HCT116 (cell line): ENCODE data around the gene RFX2. TPM values are rescaled to one million over a fixed set of nuclear protein-coding genes. Genes with fewer than 3 reads are reported as not detected.

Experiments
- ATAC-seq: fragments of 200-7000 bp; cut with Tn5 transposase; 2 replicates; pipeline ENCODE4 v1.9.1; 2020; ENCODE audit warnings: mild to moderate bottlenecking, moderate library complexity
- BruUV-seq: library from RNA; stranded (reverse); fragments of 400-500 nt; replicated peaks from 2 replicates; lab custom pipeline; 2021; lab: Mats Ljungman, UMichigan
- CTCF ChIA-PET: fragments of 300-600 bp; sonication (Branson Sonifier 250); formaldehyde crosslinking; loops from one replicate; lab custom pipeline; 2021; ENCODE audit warnings: antibody characterized with exemption; lab: Charles Lee
- POLR2A ChIA-PET: fragments of 300-600, 350-600 bp; sonication (Branson Sonifier 250); formaldehyde crosslinking; loops from one replicate; lab custom pipeline; 2021; ENCODE audit warnings: antibody characterized with exemption; lab: Charles Lee
- RAD21 ChIA-PET, 2 experiments: fragments of 300-600 bp; sonication (Branson Sonifier 250); formaldehyde crosslinking; loops; one replicate each; lab custom pipeline; 2023; ENCODE audit warnings: low total read pairs in 2 of 2; ENCODE audit not compliant: uncharacterized antibody in 2 of 2, unreplicated experiment in 2 of 2, low non-redundant PET in 1 of 2; lab: Charles Lee
- DNase-seq: peaks from one replicate; pipeline ENCODE4 v3.0.0-alpha.2; 2010; ENCODE audit warnings: low read depth, low spot score
- H2AFZ ChIP-seq: fragments of 200-600 bp; shearing (Covaris generic), sonication (generic); 2 replicates; pipeline ENCODE4 v1.6.1; 2017; ENCODE audit warnings: low read depth, mixed run types, mixed read lengths, antibody characterized with exemption, low read length; ENCODE audit not compliant: poor library complexity, severe bottlenecking
- H3K27ac ChIP-seq: 2 replicates; pipeline ENCODE4 v1.5.1; 2012; ENCODE audit warnings: low read depth, low read length
- H3K27me3 ChIP-seq: fragments of 200-600 bp; sonication (generic); 2 replicates; pipeline ENCODE4 v1.6.1; 2016; ENCODE audit warnings: mixed run types, low read length, mixed read lengths; ENCODE audit not compliant: insufficient read depth
- H3K36me3 ChIP-seq, 2 experiments: fragments of 200-500 bp in 1 of 2; fragments of 200-600 bp in 1 of 2; sonication (Bioruptor generic) in 1 of 2; sonication (generic) in 1 of 2; 2 replicates each; pipeline versions ENCODE4 v1.5.1 to v1.6.1; 2014 to 2016; ENCODE audit warnings: low read length in 2 of 2, inconsistent platforms in 1 of 2, mixed read lengths in 1 of 2, mixed run types in 1 of 2; ENCODE audit not compliant: insufficient read depth in 2 of 2, control insufficient read depth in 1 of 2
- H3K4me1 ChIP-seq, 2 experiments: fragments of 200-600 bp in 1 of 2; sonication (generic) in 1 of 2; 2 replicates each; pipeline versions ENCODE4 v1.5.1 to v1.6.1; 2012 to 2017; ENCODE audit warnings: low read length in 2 of 2, inconsistent platforms in 1 of 2, mild to moderate bottlenecking in 1 of 2, mixed read lengths in 1 of 2, mixed run types in 1 of 2, moderate library complexity in 1 of 2; ENCODE audit not compliant: insufficient read depth in 2 of 2, control insufficient read depth in 1 of 2
- H3K4me2 ChIP-seq: fragments of 200-600 bp; sonication (generic); 2 replicates; pipeline ENCODE4 v1.6.1; 2017; ENCODE audit warnings: mixed run types, low read length, mixed read lengths
- H3K4me3 ChIP-seq, 2 experiments: fragments of 200-600 bp in 1 of 2; sonication (generic) in 1 of 2; replicated peaks in 1 of 2; 2 replicates each; pipeline ENCODE4 v1.5.1; 2011 to 2016; ENCODE audit warnings: low read length in 2 of 2, control low read depth in 1 of 2, low read depth in 1 of 2, mild to moderate bottlenecking in 1 of 2, mixed read lengths in 1 of 2, mixed run types in 1 of 2
- H3K79me2 ChIP-seq: fragments of 200-600 bp; sonication (generic); 2 replicates; pipeline ENCODE4 v1.6.1; 2017; ENCODE audit warnings: mild to moderate bottlenecking, mixed run types, low read length, moderate library complexity, mixed read lengths; ENCODE audit not compliant: insufficient read depth
- H3K9ac ChIP-seq: fragments of 200-600 bp; sonication (generic); 2 replicates; pipeline ENCODE4 v1.6.1; 2016; ENCODE audit warnings: low read length, mixed read lengths
- H3K9me2 ChIP-seq: fragments of 200-600 bp; sonication (generic), shearing (Covaris generic); 2 replicates; pipeline ENCODE4 v1.6.1; 2017; ENCODE audit warnings: mixed run types, mild to moderate bottlenecking, moderate library complexity; ENCODE audit not compliant: insufficient read depth
- H3K9me3 ChIP-seq, 2 experiments: fragments of 200-500 bp in 1 of 2; fragments of 200-600 bp in 1 of 2; sonication (Bioruptor generic) in 1 of 2; sonication (generic) in 1 of 2; 2 replicates each; pipeline ENCODE4 v1.6.1; 2014 to 2017; ENCODE audit warnings: low read length in 2 of 2, mixed read lengths in 2 of 2, inconsistent platforms in 1 of 2, low read depth in 1 of 2, mild to moderate bottlenecking in 1 of 2, mixed run types in 1 of 2, moderate library complexity in 1 of 2; ENCODE audit not compliant: control insufficient read depth in 1 of 2, insufficient read depth in 1 of 2
- H4K20me1 ChIP-seq: fragments of 200-600 bp; sonication (generic), shearing (Covaris generic); 2 replicates; pipeline ENCODE4 v1.6.1; 2017; ENCODE audit warnings: mixed run types, mild to moderate bottlenecking, moderate library complexity; ENCODE audit not compliant: insufficient read depth
- CEBPB ChIP-seq: IDR thresholded peaks from 2 replicates; pipeline ENCODE4 v1.6.1; 2012; ENCODE audit warnings: low read depth
- ELF1 ChIP-seq: IDR thresholded peaks from 2 replicates; pipeline ENCODE4 v1.6.1; 2012; ENCODE audit warnings: low read depth, borderline replicate concordance
- EZH2phosphoT487 ChIP-seq: fragments of 200-600 bp; IDR thresholded peaks from 2 replicates; pipeline ENCODE4 v1.6.1; 2018; ENCODE audit warnings: antibody characterized with exemption, borderline replicate concordance
- SP1 ChIP-seq: IDR thresholded peaks from 2 replicates; pipeline ENCODE4 v1.6.1; 2012; ENCODE audit warnings: low read depth
- ZNF274 ChIP-seq: fragments of 200-500 bp; sonication (Bioruptor generic); IDR thresholded peaks from 2 replicates; pipeline ENCODE4 v1.6.1; 2014; ENCODE audit warnings: mild to moderate bottlenecking, low read depth, low read length, inconsistent platforms
- intact Hi-C: fragments of 100-400 bp; cut with micrococcal nuclease; formaldehyde crosslinking; loops from 2 replicates; pipeline ENCODE4 v1.10.0; 2022
- total RNA-seq: library from RNA; stranded (reverse); gene quantifications from one replicate; pipeline ENCODE4 v1.2.1, GENCODE V29; 2021; ENCODE audit not compliant: unreplicated experiment
- TF ChIP-seq, protein P1 (sequence below): IDR thresholded peaks from 2 replicates; pipeline ENCODE4 v1.6.1; 2012
- TF ChIP-seq, protein P2 (sequence below): IDR thresholded peaks from 2 replicates; pipeline ENCODE4 v1.6.1; 2011; ENCODE audit warnings: mild to moderate bottlenecking, low read length, moderate library complexity; ENCODE audit not compliant: insufficient replicate concordance; ENCODE audit errors: extremely low read depth
- TF ChIP-seq, protein P3 (sequence below): IDR thresholded peaks from 2 replicates; pipeline ENCODE4 v1.6.1; 2012

The RFX2 gene
- total RNA-seq, 1 experiment from 2014 or later: 13.7 TPM

DNA sequence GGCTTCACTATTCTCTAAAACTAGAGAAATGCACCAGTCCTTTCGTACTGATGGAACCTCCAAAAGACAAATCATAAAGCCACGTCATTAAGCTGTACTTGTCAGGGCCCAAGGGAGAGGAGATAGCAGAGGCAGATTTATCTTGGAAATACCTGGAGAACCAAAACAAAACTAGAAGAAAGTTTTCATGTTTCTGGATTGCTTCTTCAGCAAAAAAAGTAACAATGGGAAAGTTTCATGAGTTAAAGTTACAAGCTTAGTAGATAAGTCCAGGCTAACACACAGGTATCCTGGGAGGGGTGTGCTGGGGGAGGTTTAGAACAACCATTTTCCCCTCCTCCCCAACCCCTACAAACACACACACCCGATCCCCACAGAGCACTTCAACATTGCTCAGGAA is 154.0 kb downstream of the RFX2 start (continued):
- TF ChIP-seq, protein P1, sequence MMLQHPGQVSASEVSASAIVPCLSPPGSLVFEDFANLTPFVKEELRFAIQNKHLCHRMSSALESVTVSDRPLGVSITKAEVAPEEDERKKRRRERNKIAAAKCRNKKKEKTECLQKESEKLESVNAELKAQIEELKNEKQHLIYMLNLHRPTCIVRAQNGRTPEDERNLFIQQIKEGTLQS: no peak
- no peak for TF ChIP-seq ELF1
- TF ChIP-seq EZH2phosphoT487: no peak
- TF ChIP-seq, protein P2, sequence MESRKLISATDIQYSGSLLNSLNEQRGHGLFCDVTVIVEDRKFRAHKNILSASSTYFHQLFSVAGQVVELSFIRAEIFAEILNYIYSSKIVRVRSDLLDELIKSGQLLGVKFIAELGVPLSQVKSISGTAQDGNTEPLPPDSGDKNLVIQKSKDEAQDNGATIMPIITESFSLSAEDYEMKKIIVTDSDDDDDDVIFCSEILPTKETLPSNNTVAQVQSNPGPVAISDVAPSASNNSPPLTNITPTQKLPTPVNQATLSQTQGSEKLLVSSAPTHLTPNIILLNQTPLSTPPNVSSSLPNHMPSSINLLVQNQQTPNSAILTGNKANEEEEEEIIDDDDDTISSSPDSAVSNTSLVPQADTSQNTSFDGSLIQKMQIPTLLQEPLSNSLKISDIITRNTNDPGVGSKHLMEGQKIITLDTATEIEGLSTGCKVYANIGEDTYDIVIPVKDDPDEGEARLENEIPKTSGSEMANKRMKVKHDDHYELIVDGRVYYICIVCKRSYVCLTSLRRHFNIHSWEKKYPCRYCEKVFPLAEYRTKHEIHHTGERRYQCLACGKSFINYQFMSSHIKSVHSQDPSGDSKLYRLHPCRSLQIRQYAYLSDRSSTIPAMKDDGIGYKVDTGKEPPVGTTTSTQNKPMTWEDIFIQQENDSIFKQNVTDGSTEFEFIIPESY: no peak
- TF ChIP-seq, protein P3, sequence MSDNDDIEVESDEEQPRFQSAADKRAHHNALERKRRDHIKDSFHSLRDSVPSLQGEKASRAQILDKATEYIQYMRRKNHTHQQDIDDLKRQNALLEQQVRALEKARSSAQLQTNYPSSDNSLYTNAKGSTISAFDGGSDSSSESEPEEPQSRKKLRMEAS: no peak

DNA sequence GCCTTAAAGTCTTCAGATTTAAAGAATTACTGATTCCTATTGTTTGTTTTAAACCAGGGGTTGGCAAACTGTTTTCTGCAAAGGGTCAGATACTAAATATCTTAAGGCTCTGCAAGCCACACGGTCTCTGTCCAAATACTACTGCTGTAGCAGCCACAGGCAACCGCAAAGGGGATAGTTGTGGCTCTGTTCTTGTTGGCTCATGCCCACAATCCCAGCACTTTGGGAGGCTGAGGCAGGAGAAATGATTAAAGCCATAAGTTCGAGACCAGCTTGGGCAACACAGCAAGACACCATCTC is 154.7 kb downstream of the RFX2 start:
- Histone ChIP-seq H3K36me3 (peaks cover 0 to 8% of the 10 kb centered on the region in 2 experiments; a peak in 1 of 4 replicates), H3K27me3 (no peaks in the 10 kb centered on the region), H3K4me2 (no peak overlapping the region), H3K27ac (no peak overlapping the region), H3K4me1 (0 out of 4 replicates have a peak, but pooled peaks cover 0 to 2% of the 10 kb centered on the region in 2 experiments), H3K9me2 (no peaks in the 10 kb centered on the region), H3K9ac (no peak overlapping the region), H3K4me3 (no peak overlapping the region), H4K20me1 (peaks cover 21% of the 10 kb centered on the region; the same call in 1 of the 2 replicates), H3K79me2 (peaks cover 99% of the 10 kb centered on the region), H3K9me3 (no peaks in the 10 kb centered on the region), H2AFZ (no peak overlapping the region)
- no peak for TF ChIP-seq CEBPB
- TF ChIP-seq ZNF274: no peak
- TF ChIP-seq, protein P3: no peak
- no peak for TF ChIP-seq SP1
- CTCF ChIA-PET: interaction anchor here (1.0 kb wide), 1 partner anchor 13 kb away, joined by 7 read pairs; no protein-coding TSS in a partner anchor
- POLR2A ChIA-PET: no interaction called here
- no peak for ATAC-seq
- no peak for DNase-seq
- intact Hi-C loops: no loop called here
- RAD21 ChIA-PET: no interaction called here
- BruUV-seq: no TSS peak
